Measurements from ENCODE around the gene MPP7.

MPP7 gene

DNA sequence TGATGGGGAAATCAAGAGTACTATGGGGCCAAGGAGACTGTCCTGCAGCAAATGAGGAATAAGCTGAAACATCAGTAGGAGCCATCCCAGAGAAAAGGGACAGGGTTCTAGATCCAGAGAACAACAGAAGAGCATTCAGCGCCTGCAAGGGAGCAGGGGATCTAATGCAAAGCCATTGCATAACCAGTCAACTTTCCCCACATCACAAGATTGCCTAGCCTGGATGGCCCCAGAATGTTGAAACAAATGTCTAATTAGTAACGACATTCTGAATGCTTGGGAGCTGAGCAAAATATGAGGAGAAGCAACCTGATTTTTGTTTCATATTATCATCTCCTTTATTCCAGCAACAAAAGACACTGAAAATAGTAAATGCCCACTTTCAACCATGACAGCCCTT lies 2.7 kb upstream of the MPP7 start:
- no peak for DNase-seq (ENCODE audit: low spot score)

DNA sequence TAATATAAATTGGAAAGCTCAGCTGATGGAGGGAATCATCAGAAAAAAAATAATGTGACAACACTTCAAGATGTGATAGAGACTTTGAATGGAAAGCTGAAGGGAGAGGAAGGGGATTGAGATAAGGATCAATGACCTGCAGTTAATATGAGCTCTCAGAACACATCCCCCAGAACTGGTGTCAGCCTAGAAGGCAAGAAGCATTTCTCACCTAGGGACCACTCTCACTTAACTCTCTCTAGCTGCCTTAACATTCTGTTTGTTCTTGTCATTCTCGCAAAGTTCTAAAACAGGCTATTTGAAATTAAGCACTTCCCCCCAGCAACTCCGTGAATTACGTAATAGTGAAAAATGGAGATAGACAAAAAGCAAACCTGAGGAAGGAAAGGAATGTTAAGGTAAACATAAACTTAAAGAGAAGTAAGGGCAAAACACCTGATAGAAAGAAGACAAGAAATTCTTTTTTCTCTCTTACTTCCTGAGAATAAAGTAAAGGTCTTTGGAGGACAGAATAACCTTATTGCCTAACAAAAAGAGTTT lies 1.2 kb upstream of the MPP7 start:
- DNase-seq (ENCODE audit: low spot score) = no peak

DNA sequence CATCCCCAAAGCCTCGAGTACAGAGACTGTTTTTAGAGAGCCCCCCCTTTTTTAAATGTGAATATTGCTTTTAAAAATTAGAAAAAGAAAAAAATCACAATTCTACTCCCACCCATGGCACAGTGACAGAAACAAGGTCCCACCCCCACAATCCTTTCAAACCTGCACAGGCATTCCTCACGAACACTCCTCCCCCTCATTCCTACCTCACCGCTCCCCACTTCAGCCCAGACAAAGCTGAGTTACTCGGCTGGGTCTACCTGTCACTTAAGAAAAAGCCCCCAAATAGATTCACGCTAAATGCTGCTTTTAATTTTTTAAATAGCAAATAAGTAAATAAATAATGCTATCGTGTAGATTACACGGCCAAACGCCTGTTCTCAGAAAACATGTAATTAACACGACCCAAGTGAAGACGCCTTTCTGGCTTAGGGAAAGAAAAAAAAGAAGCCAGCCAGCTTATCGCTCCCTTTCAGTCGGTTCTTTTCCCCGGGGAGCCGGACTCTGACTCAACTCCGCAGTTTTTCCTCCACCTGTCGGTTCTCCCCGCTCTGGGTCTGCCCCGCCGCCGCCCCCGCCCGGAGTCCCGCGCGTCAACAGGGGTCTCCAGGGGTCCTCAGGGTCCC lies 739 bp downstream of the MPP7 start:
- peak; percentile 75 for DNase-seq (ENCODE audit: low spot score)

DNA sequence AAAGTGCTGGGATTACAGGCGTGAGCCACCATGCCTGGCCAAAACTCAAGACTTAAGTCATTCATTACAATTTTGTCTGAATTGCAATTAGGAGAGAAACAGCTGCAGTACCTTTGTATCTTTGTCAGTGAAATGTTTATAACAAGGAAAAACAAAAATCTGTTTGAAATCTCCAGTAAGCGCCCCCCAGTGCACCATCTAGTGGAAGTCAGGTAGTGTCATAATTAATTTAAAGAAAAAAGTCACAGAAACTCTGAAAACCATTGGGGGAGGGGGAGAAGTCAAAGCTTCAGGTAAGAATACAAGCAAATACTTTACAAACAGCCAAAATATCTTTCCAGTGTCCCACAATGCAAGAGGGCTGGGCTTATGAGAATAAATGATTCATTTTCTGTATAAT lies 2.8 kb downstream of the MPP7 start:
- DNase-seq (ENCODE audit: low spot score) = no peak

DNA sequence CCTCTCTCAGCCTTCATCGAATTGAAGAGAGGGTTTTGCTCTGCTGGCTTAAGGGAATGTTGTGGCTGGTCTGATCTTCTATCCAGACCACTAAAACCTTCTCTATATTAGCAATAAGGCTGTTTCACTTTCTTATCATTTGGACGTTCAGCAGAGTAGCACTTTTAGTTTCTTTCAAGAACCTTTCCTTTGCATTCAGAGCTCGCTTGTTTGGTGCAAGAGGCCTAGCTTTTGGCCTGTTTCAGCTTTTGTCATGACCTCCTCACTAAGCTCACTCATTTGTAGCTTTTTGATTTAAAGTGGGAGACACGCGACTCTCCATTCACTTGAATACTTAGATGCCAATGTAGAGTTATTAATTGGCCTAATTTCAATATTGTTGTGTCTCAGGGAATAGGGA lies 3.9 kb downstream of the MPP7 start:
- no peak for DNase-seq (ENCODE audit: low spot score)

GRCh38 chr10:28296023-28296422 lies 6.8 kb downstream of the MPP7 start:
- DNase-seq (ENCODE audit: low spot score) = no peak

- DNase-seq (ENCODE audit: low spot score) = no peak
These were observed 7.5 kb downstream of the MPP7 start for GRCh38 chr10:28295336-28295735.

DNA sequence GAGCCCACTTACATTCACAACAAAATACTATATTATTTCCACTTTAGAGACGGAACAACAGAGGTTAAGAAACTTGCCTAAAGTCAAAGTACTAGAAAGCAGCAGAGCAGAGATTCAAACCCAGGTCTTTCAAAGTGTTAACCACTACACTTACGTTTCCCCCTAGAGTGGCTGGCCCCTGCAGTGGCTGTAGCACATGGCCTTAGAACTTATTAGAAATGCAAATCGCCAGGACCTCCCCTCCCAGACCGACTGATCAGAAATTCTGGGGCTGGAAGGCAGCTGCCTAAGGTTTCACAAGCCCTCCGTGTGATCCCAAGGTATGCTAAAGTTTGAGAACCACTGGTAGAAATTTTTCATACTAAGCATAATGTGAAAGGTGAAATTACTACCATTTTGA lies 8.1 kb downstream of the MPP7 start:
- DNase-seq (ENCODE audit: low spot score) = no peak

DNA sequence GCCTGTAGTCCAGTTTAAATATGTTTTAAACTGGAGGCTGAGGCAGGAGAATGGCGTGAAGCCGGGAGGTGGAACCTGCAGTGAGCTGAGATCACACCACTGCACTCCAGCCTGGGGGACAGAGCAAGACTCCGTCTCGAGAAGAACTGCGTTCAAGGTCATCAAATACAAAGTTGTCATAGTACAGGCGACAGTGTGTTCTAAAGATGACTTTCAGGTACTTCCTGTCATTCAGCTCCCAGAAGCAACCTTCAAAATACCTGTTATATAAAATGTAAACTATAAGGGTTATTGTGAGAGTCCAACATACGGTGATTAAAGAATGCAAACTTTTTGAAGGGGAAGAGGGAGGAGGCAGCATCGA lies 8.7 kb downstream of the MPP7 start:
- no peak for DNase-seq (ENCODE audit: low spot score)

DNA sequence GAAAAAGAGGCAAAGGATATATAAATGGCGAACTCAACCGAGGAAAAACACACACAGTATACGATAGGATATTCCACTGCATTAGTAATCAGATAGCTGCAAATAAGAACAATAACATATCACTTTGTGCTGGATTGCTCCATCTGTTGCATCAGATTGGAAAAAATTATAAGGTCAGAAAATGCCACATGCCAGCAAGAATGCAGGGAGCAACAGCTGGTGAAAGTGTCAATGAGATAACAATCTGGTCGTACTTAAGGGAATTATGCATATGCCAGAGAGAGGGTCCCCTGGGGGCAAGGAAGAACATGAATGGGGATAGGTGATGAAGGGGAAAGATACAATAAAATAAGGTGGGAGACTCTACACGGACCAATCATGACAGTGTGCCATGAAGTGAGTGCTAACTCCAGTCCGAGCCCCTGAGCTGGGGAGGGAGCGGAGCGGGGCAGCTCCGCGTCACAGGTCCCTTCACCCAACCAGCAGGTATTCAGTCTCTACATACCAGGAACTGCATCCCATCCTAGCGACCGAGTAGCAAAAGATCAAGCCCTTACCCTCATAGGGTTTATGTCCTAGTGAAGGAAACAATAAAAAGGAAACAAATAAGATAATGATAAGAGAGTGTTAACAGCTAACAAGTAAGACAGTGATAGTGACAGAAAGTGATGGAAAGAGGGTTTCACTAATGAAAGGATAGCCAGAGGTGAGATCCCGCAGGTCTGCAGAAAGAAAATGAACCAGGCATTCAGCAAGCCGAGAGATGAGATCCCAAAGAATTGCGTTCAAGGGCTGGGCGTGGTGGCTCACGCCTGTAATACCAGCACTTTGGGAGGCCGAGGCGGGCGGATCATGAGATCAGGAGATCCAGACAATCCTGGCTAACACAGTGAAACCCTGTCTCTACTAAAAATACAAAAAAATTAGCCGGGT lies 9.4 kb downstream of the MPP7 start:
- no peak for DNase-seq (ENCODE audit: low spot score)

- DNase-seq (ENCODE audit: low spot score) = no peak
These were observed 11.0 kb downstream of the MPP7 start for GRCh38 chr10:28291881-28292297.

- no peak for DNase-seq (ENCODE audit: low spot score)
These were observed 17.0 kb downstream of the MPP7 start for GRCh38 chr10:28285816-28286215.

GRCh38 chr10:28284126-28284525 lies 18.7 kb downstream of the MPP7 start:
- no peak for DNase-seq (ENCODE audit: low spot score)

GRCh38 chr10:28283251-28283650 lies 19.6 kb downstream of the MPP7 start:
- no peak for DNase-seq (ENCODE audit: low spot score)

DNA sequence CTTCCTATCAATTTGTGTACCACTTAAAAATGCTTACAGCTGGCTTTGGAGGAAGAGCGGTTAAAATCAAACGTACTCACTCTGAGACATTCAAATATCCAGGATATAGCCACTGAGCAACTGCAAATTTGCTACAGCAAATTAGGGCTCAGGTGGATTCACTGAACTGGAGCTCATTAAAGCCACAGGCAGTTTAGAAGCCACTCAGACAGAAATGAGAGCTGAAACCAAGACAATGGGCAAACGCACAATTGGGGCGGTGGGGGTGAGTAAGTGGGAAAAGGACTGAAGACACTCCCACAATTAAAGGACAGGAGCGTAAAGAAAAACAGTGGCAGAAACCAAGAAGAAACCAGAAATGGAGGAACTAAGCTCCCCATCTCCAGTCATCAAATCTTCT lies 20.5 kb downstream of the MPP7 start:
- DNase-seq (ENCODE audit: low spot score) = no peak

- DNase-seq (ENCODE audit: low spot score) = no peak
These were observed 21.0 kb downstream of the MPP7 start for GRCh38 chr10:28281726-28282315.

DNA sequence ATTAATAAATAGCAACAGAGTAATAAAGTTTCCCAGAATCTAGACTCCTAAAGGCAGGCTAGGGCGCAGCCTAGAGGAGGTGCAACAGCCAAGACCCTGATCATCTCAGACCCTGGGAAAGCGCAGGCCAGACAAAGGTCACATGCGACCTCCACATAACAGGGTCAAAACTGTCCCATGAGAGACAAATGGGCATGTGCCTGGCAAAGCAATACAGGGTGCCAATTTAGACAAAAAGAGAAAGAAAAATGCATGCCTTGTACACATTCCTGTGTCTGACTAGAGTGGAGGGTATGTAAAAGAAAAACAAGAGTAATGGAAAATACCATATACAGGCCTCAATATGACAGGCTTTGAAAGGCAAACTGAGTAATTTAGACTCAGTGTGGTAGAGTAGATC lies 22.2 kb downstream of the MPP7 start:
- DNase-seq (ENCODE audit: low spot score) = no peak

- no peak for DNase-seq (ENCODE audit: low spot score)
These were observed 23.0 kb downstream of the MPP7 start for GRCh38 chr10:28279878-28280277.

DNA sequence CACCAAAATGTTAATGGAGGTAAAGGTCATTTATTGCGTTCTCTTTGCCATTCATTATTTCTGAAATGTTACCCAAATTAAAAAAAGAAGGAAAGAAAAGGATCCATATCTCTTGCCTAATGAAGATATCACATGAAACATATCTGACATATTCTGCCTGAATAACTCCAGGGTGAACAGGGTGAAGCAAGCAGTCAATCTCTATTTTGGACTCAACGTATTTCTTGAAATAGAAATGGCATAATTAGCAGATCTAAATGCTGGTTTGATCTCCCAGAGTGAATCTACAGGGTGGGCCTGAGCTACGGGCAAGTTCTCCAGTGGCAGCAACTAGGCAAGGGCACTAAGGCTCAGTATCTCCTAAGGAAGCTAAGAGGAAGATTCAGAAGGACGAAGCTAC lies 24.0 kb downstream of the MPP7 start:
- no peak for DNase-seq (ENCODE audit: low spot score)

DNA sequence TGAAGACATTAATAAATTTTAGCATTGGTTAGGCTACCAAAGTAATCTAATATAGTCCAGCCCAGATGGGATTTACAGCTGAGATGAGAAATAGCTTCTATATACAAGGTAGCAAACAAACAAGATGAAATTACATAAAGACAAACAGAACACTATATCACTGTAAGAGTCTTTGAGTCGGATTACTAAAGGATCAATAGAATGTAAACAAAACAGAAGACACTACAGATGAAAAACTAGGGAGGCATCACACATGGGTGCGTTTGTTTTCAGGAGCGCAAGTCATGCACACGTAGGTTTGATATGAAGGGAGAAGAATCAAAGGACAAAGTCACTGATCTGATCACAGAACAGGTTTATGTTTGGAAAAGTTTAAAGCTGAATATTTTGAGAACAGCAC lies 26.5 kb downstream of the MPP7 start:
- no peak for DNase-seq (ENCODE audit: low spot score)

GRCh38 chr10:28274475-28274874 lies 28.4 kb downstream of the MPP7 start:
- no peak for DNase-seq (ENCODE audit: low spot score)

- DNase-seq (ENCODE audit: low spot score) = peak; percentile 57
These were observed 29.5 kb downstream of the MPP7 start for GRCh38 chr10:28273343-28273742.

DNA sequence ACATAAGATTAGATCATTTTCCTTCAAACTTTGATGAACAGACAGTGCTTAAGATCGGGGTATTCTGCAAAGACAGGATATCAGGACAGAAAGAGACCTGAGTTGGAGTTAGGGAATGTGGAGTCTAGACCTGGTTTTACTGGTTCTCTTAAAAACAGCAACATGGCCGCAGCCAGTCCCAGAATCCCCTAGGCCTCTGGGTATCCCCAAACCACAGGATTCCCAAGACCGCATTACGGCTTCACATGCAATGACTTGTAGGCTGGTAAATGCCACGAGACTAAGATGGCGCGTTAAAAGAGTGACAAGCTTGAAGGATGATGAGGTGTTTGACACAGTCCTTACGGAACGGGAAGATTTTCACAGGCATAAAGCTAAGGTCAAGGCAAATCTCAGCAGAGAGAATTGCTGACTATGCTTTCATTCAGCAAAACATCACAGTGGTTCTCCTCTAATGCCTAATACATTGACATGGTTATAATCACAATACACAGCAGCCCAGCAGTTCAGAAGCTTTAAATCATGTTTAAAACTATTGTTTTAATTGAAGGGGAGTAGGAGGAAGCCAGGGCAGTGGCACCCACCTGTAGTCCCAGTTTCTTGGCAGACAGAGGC lies 32.9 kb downstream of the MPP7 start:
- DNase-seq (ENCODE audit: low spot score) = no peak
